HCT116 (cell line): ENCODE data around the gene TJP3. TPM values are rescaled to one million over a fixed set of nuclear protein-coding genes. Genes with fewer than 3 reads are reported as not detected.

ENCODE experiments used
- ATAC-seq: fragments of 200-7000 bp; cut with Tn5 transposase; 2 replicates; pipeline ENCODE4 v1.9.1; 2020; ENCODE audit warnings: mild to moderate bottlenecking, moderate library complexity
- BruUV-seq: library from RNA; stranded (reverse); fragments of 400-500 nt; replicated peaks from 2 replicates; lab custom pipeline; 2021; lab: Mats Ljungman, UMichigan
- CTCF ChIA-PET: fragments of 300-600 bp; sonication (Branson Sonifier 250); formaldehyde crosslinking; loops from one replicate; lab custom pipeline; 2021; ENCODE audit warnings: antibody characterized with exemption; lab: Charles Lee
- POLR2A ChIA-PET: fragments of 300-600, 350-600 bp; sonication (Branson Sonifier 250); formaldehyde crosslinking; loops from one replicate; lab custom pipeline; 2021; ENCODE audit warnings: antibody characterized with exemption; lab: Charles Lee
- RAD21 ChIA-PET, 2 experiments: fragments of 300-600 bp; sonication (Branson Sonifier 250); formaldehyde crosslinking; loops; one replicate each; lab custom pipeline; 2023; ENCODE audit warnings: low total read pairs in 2 of 2; ENCODE audit not compliant: uncharacterized antibody in 2 of 2, unreplicated experiment in 2 of 2, low non-redundant PET in 1 of 2; lab: Charles Lee
- DNase-seq: peaks from one replicate; pipeline ENCODE4 v3.0.0-alpha.2; 2010; ENCODE audit warnings: low read depth, low spot score
- H2AFZ ChIP-seq: fragments of 200-600 bp; shearing (Covaris generic), sonication (generic); 2 replicates; pipeline ENCODE4 v1.6.1; 2017; ENCODE audit warnings: low read depth, mixed run types, mixed read lengths, antibody characterized with exemption, low read length; ENCODE audit not compliant: poor library complexity, severe bottlenecking
- H3K27ac ChIP-seq: 2 replicates; pipeline ENCODE4 v1.5.1; 2012; ENCODE audit warnings: low read depth, low read length
- H3K27me3 ChIP-seq: fragments of 200-600 bp; sonication (generic); 2 replicates; pipeline ENCODE4 v1.6.1; 2016; ENCODE audit warnings: mixed run types, low read length, mixed read lengths; ENCODE audit not compliant: insufficient read depth
- H3K36me3 ChIP-seq, 2 experiments: fragments of 200-500 bp in 1 of 2; fragments of 200-600 bp in 1 of 2; sonication (Bioruptor generic) in 1 of 2; sonication (generic) in 1 of 2; 2 replicates each; pipeline versions ENCODE4 v1.5.1 to v1.6.1; 2014 to 2016; ENCODE audit warnings: low read length in 2 of 2, inconsistent platforms in 1 of 2, mixed read lengths in 1 of 2, mixed run types in 1 of 2; ENCODE audit not compliant: insufficient read depth in 2 of 2, control insufficient read depth in 1 of 2
- H3K4me1 ChIP-seq, 2 experiments: fragments of 200-600 bp in 1 of 2; sonication (generic) in 1 of 2; 2 replicates each; pipeline versions ENCODE4 v1.5.1 to v1.6.1; 2012 to 2017; ENCODE audit warnings: low read length in 2 of 2, inconsistent platforms in 1 of 2, mild to moderate bottlenecking in 1 of 2, mixed read lengths in 1 of 2, mixed run types in 1 of 2, moderate library complexity in 1 of 2; ENCODE audit not compliant: insufficient read depth in 2 of 2, control insufficient read depth in 1 of 2
- H3K4me2 ChIP-seq: fragments of 200-600 bp; sonication (generic); 2 replicates; pipeline ENCODE4 v1.6.1; 2017; ENCODE audit warnings: mixed run types, low read length, mixed read lengths
- H3K4me3 ChIP-seq, 2 experiments: fragments of 200-600 bp in 1 of 2; sonication (generic) in 1 of 2; replicated peaks in 1 of 2; 2 replicates each; pipeline ENCODE4 v1.5.1; 2011 to 2016; ENCODE audit warnings: low read length in 2 of 2, control low read depth in 1 of 2, low read depth in 1 of 2, mild to moderate bottlenecking in 1 of 2, mixed read lengths in 1 of 2, mixed run types in 1 of 2
- H3K79me2 ChIP-seq: fragments of 200-600 bp; sonication (generic); 2 replicates; pipeline ENCODE4 v1.6.1; 2017; ENCODE audit warnings: mild to moderate bottlenecking, mixed run types, low read length, moderate library complexity, mixed read lengths; ENCODE audit not compliant: insufficient read depth
- H3K9ac ChIP-seq: fragments of 200-600 bp; sonication (generic); 2 replicates; pipeline ENCODE4 v1.6.1; 2016; ENCODE audit warnings: low read length, mixed read lengths
- H3K9me2 ChIP-seq: fragments of 200-600 bp; sonication (generic), shearing (Covaris generic); 2 replicates; pipeline ENCODE4 v1.6.1; 2017; ENCODE audit warnings: mixed run types, mild to moderate bottlenecking, moderate library complexity; ENCODE audit not compliant: insufficient read depth
- H3K9me3 ChIP-seq, 2 experiments: fragments of 200-500 bp in 1 of 2; fragments of 200-600 bp in 1 of 2; sonication (Bioruptor generic) in 1 of 2; sonication (generic) in 1 of 2; 2 replicates each; pipeline ENCODE4 v1.6.1; 2014 to 2017; ENCODE audit warnings: low read length in 2 of 2, mixed read lengths in 2 of 2, inconsistent platforms in 1 of 2, low read depth in 1 of 2, mild to moderate bottlenecking in 1 of 2, mixed run types in 1 of 2, moderate library complexity in 1 of 2; ENCODE audit not compliant: control insufficient read depth in 1 of 2, insufficient read depth in 1 of 2
- H4K20me1 ChIP-seq: fragments of 200-600 bp; sonication (generic), shearing (Covaris generic); 2 replicates; pipeline ENCODE4 v1.6.1; 2017; ENCODE audit warnings: mixed run types, mild to moderate bottlenecking, moderate library complexity; ENCODE audit not compliant: insufficient read depth
- CEBPB ChIP-seq: IDR thresholded peaks from 2 replicates; pipeline ENCODE4 v1.6.1; 2012; ENCODE audit warnings: low read depth
- CTCF ChIP-seq, 3 experiments: fragments of 200-600 bp in 1 of 3; sonication (generic) in 1 of 3; IDR thresholded peaks in 2 of 3; conservative IDR thresholded peaks in 1 of 3; 2 replicates each; pipeline ENCODE4 v1.5.1; 2012 to 2017; ENCODE audit warnings: low read depth in 2 of 3, low read length in 2 of 3, antibody characterized with exemption in 1 of 3, borderline replicate concordance in 1 of 3, control low read depth in 1 of 3, mild to moderate bottlenecking in 1 of 3, mixed read lengths in 1 of 3, mixed run types in 1 of 3, moderate library complexity in 1 of 3; ENCODE audit not compliant: insufficient read depth in 1 of 3
- EGR1 ChIP-seq: IDR thresholded peaks from 2 replicates; pipeline ENCODE4 v1.6.1; 2012; ENCODE audit warnings: low read depth
- ELF1 ChIP-seq: IDR thresholded peaks from 2 replicates; pipeline ENCODE4 v1.6.1; 2012; ENCODE audit warnings: low read depth, borderline replicate concordance
- EZH2 ChIP-seq: fragments of 200-600 bp; sonication (generic); IDR thresholded peaks from 2 replicates; pipeline ENCODE4 v1.6.1; 2017; ENCODE audit warnings: antibody characterized with exemption, mixed run types
- EZH2phosphoT487 ChIP-seq: fragments of 200-600 bp; IDR thresholded peaks from 2 replicates; pipeline ENCODE4 v1.6.1; 2018; ENCODE audit warnings: antibody characterized with exemption, borderline replicate concordance
- JUND ChIP-seq: IDR thresholded peaks from 2 replicates; pipeline ENCODE4 v1.6.1; 2012
- MAX ChIP-seq: IDR thresholded peaks from 2 replicates; pipeline ENCODE4 v1.6.1; 2012
- POLR2A ChIP-seq: IDR thresholded peaks from 2 replicates; pipeline ENCODE4 v1.7.0; 2011; ENCODE audit warnings: borderline replicate concordance; ENCODE audit not compliant: insufficient read depth, insufficient read length; ENCODE audit errors: extremely low read depth
- POLR2AphosphoS5 ChIP-seq: IDR thresholded peaks from 2 replicates; pipeline ENCODE4 v1.6.1; 2011; ENCODE audit warnings: mild to moderate bottlenecking, low read depth, low read length, moderate library complexity
- RAD21 ChIP-seq: IDR thresholded peaks from 2 replicates; pipeline ENCODE4 v1.6.1; 2012; ENCODE audit warnings: low read depth, mild to moderate bottlenecking
- REST ChIP-seq: IDR thresholded peaks from 2 replicates; pipeline ENCODE4 v1.6.1; 2012; ENCODE audit warnings: low read depth
- SIN3A ChIP-seq: IDR thresholded peaks from 2 replicates; pipeline ENCODE4 v1.6.1; 2012; ENCODE audit warnings: low read depth
- SP1 ChIP-seq: IDR thresholded peaks from 2 replicates; pipeline ENCODE4 v1.6.1; 2012; ENCODE audit warnings: low read depth
- SRF ChIP-seq: IDR thresholded peaks from 2 replicates; pipeline ENCODE4 v1.6.1; 2012; ENCODE audit warnings: low read depth
- TCF7L2 ChIP-seq: IDR thresholded peaks from 2 replicates; pipeline ENCODE4 v1.7.0; 2011; ENCODE audit warnings: borderline replicate concordance, inconsistent platforms; ENCODE audit not compliant: insufficient read depth, insufficient read length; ENCODE audit errors: extremely low read depth
- YY1 ChIP-seq: IDR thresholded peaks from 2 replicates; pipeline ENCODE4 v1.6.1; 2011; ENCODE audit warnings: low read length, low read depth, moderate library complexity, mild to moderate bottlenecking; ENCODE audit not compliant: insufficient replicate concordance; ENCODE audit errors: extremely low read depth
- ZFX ChIP-seq: fragments of 450-650 bp; IDR thresholded peaks from 2 replicates; pipeline ENCODE4 v1.6.1; 2017
- ZNF274 ChIP-seq: fragments of 200-500 bp; sonication (Bioruptor generic); IDR thresholded peaks from 2 replicates; pipeline ENCODE4 v1.6.1; 2014; ENCODE audit warnings: mild to moderate bottlenecking, low read depth, low read length, inconsistent platforms
- intact Hi-C: fragments of 100-400 bp; cut with micrococcal nuclease; formaldehyde crosslinking; loops from 2 replicates; pipeline ENCODE4 v1.10.0; 2022
- total RNA-seq: library from RNA; stranded (reverse); gene quantifications from one replicate; pipeline ENCODE4 v1.2.1, GENCODE V29; 2021; ENCODE audit not compliant: unreplicated experiment

The TJP3 gene
- total RNA-seq, 1 experiment from 2014 or later, result 69.6 TPM

- Histone ChIP-seq H3K27ac (no peak overlapping the region), H3K27me3 (no peaks in the 10 kb centered on the region), H3K9me2 (no peaks in the 10 kb centered on the region), H3K4me3 (no peak overlapping the region), H3K9ac (no peak overlapping the region), H3K4me2 (no peak overlapping the region), H2AFZ (no peak overlapping the region), H3K9me3 (no peaks in the 10 kb centered on the region), H3K36me3 (no peaks in the 10 kb centered on the region), H3K79me2 (peaks cover 12% of the 10 kb centered on the region; the same call in 1 of the 2 replicates), H4K20me1 (no peaks in the 10 kb centered on the region), H3K4me1 (peaks cover 0 to 8% of the 10 kb centered on the region in 2 experiments; a peak in 2 of 4 replicates)
- ChIA-PET CTCF (no interaction called here), RAD21 (no interaction called here), POLR2A (no interaction called here)
- intact Hi-C loops, result no loop called here
- ATAC-seq, result no peak
- DNase-seq, result no peak
- BruUV-seq, result no TSS peak
- TF ChIP-seq JUND, result no peak
- TF ChIP-seq REST, result no peak
- TF ChIP-seq POLR2A, result no peak
- TF ChIP-seq ELF1, result no peak
- TF ChIP-seq TCF7L2, result no peak
- no peak for TF ChIP-seq CEBPB
- TF ChIP-seq EZH2phosphoT487, result no peak
- no peak for TF ChIP-seq ZNF274
- TF ChIP-seq CTCF (IDR thresholded peaks at IDR 0.05 in 2 of 3, conservative IDR thresholded peaks at IDR 0.05 in 1 of 3; ENCODE audit: borderline replicate concordance in 1 of 3, insufficient read depth in 1 of 3, low read depth in 2 of 3, low read length in 2 of 3), result no peak
- no peak for TF ChIP-seq EGR1
- TF ChIP-seq ZFX, result no peak
- no peak for TF ChIP-seq MAX
- no peak for TF ChIP-seq EZH2
- TF ChIP-seq POLR2AphosphoS5, result no peak
- TF ChIP-seq SRF, result no peak
- no peak for TF ChIP-seq SIN3A
- TF ChIP-seq SP1, result no peak
- no peak for TF ChIP-seq YY1
- no peak for TF ChIP-seq RAD21
Observed at GRCh38 chr19:3682741-3683404, 25.3 kb upstream of the TJP3 start.
